Activated B cell treated with CpG ODN at 0.5 μM for 24 hours (primary cell): Measurements from ENCODE around the gene GARNL3. TPM values are rescaled to one million over a fixed set of nuclear protein-coding genes. Genes with fewer than 3 reads are reported as not detected.

Experiments
- ATAC-seq: fragments of 200-7000 bp; cut with Tn5 transposase; one replicate; pipeline ENCODE4 v1.10.0; 2021; ENCODE audit warnings: low read depth, mild to moderate bottlenecking, moderate library complexity
- CTCF ChIA-PET: fragments of 350-600 bp; sonication (Branson Sonifier 250); formaldehyde crosslinking; loops from one replicate; lab custom pipeline; 2021; ENCODE audit warnings: antibody characterized with exemption; lab: Charles Lee
- POLR2A ChIA-PET: fragments of 350-600 bp; sonication (Branson Sonifier 250); formaldehyde crosslinking; loops from one replicate; lab custom pipeline; 2021; ENCODE audit warnings: antibody characterized with exemption; lab: Charles Lee
- DNase-seq: peaks from one replicate; pipeline ENCODE4 v3.0.0; 2022
- H3K27ac Mint-ChIP-seq: one replicate; pipeline ENCODE4 v1.8.0; 2020; ENCODE audit warnings: mixed read lengths
- H3K27me3 Mint-ChIP-seq: one replicate; pipeline ENCODE4 v1.8.0; 2021; ENCODE audit warnings: mixed read lengths
- H3K36me3 Mint-ChIP-seq: one replicate; pipeline ENCODE4 v1.8.0; 2021; ENCODE audit warnings: low read depth, mixed read lengths
- H3K4me1 Mint-ChIP-seq: one replicate; pipeline ENCODE4 v1.8.0; 2021; ENCODE audit warnings: mixed read lengths
- H3K4me3 Mint-ChIP-seq: one replicate; pipeline ENCODE4 v1.8.0; 2020; ENCODE audit warnings: mild to moderate bottlenecking, mixed read lengths
- H3K9me3 Mint-ChIP-seq: one replicate; pipeline ENCODE4 v1.8.0; 2020; ENCODE audit warnings: mixed read lengths
- intact Hi-C: fragments of 100-400 bp; cut with micrococcal nuclease; formaldehyde crosslinking; loops from one replicate; pipeline ENCODE4 v1.15.1; 2024
- total RNA-seq: library from RNA; stranded (reverse); gene quantifications from 2 replicates; pipeline ENCODE4 v1.2.3, GENCODE V29; 2022
- TF ChIP-seq, protein P1 (sequence below): fragments of 200-600 bp; IDR thresholded peaks from one replicate; pipeline ENCODE4 v1.8.0; 2022; ENCODE audit warnings: antibody characterized with exemption, mild to moderate bottlenecking

Gene GARNL3
- total RNA-seq, 1 donor from 2014 or later: 10.4 TPM

- TF ChIP-seq, protein P1, sequence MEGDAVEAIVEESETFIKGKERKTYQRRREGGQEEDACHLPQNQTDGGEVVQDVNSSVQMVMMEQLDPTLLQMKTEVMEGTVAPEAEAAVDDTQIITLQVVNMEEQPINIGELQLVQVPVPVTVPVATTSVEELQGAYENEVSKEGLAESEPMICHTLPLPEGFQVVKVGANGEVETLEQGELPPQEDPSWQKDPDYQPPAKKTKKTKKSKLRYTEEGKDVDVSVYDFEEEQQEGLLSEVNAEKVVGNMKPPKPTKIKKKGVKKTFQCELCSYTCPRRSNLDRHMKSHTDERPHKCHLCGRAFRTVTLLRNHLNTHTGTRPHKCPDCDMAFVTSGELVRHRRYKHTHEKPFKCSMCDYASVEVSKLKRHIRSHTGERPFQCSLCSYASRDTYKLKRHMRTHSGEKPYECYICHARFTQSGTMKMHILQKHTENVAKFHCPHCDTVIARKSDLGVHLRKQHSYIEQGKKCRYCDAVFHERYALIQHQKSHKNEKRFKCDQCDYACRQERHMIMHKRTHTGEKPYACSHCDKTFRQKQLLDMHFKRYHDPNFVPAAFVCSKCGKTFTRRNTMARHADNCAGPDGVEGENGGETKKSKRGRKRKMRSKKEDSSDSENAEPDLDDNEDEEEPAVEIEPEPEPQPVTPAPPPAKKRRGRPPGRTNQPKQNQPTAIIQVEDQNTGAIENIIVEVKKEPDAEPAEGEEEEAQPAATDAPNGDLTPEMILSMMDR: no peak
- Mint-ChIP-seq H3K27ac (no peak overlapping the region), H3K4me3 (no peak overlapping the region), H3K4me1 (no peaks in the 10 kb centered on the region), H3K36me3 (no peaks in the 10 kb centered on the region), H3K27me3 (no peaks in the 10 kb centered on the region), H3K9me3 (no peaks in the 10 kb centered on the region)
- POLR2A ChIA-PET: no interaction called here
- intact Hi-C loops: no loop called here
- no peak for ATAC-seq
- CTCF ChIA-PET: no interaction called here
- DNase-seq: no peak
Observed at GRCh38 chr9:127336506-127337352, 72.2 kb downstream of the GARNL3 start.

GRCh38 chr9:127340721-127341120, 76.1 kb downstream of the GARNL3 start:
- CTCF ChIA-PET: no interaction called here
- POLR2A ChIA-PET: no interaction called here
- Mint-ChIP-seq H3K9me3 (no peaks in the 10 kb centered on the region), H3K4me1 (no peaks in the 10 kb centered on the region), H3K27ac (no peak overlapping the region), H3K36me3 (no peaks in the 10 kb centered on the region), H3K4me3 (no peak overlapping the region), H3K27me3 (no peaks in the 10 kb centered on the region)
- intact Hi-C loops: no loop called here
- DNase-seq: no peak
- no peak for ATAC-seq
- TF ChIP-seq, protein P1: no peak

- Mint-ChIP-seq H3K4me1 (no peaks in the 10 kb centered on the region), H3K36me3 (no peaks in the 10 kb centered on the region), H3K4me3 (no peak overlapping the region), H3K27me3 (no peaks in the 10 kb centered on the region), H3K9me3 (no peaks in the 10 kb centered on the region), H3K27ac (no peak overlapping the region)
- no peak for DNase-seq
- ATAC-seq: no peak
- TF ChIP-seq, protein P1: no peak
- POLR2A ChIA-PET: no interaction called here
- CTCF ChIA-PET: no interaction called here
- intact Hi-C loops: no loop called here
Observed at GRCh38 chr9:127341152-127341551, 76.6 kb downstream of the GARNL3 start.

DNA sequence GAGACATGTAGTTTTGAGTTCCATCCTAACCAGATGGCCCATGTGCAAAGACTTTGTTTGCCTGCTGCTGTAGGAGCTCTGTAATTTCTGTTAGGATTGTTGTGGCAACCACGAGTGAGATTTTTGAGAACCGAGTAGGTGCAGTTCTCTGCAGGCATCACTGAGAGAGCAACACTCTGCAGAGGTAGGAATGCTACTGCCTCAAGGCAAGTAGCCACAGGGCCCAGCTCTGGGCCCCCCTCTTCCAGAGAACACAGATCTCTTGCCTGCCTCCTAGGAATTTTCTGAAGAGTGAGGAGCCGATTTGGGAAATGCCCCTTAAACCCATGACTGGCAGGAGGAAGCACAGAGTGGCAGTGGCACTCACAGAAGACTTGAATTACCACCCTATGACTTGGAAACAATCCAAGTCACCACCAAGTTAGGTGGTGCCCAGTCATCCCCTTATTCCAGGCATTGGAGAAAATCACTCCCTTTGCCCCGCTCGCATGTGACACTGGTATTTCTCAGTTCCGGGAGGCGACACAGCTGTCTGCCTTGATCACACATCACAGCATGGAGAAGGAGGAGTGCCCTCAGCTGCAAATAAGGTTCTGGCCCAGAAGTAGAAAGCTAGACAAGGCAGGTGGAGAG, 79.9 kb downstream of the GARNL3 start:
- ATAC-seq: no peak
- Mint-ChIP-seq H3K27ac (no peak overlapping the region), H3K27me3 (no peaks in the 10 kb centered on the region), H3K9me3 (no peaks in the 10 kb centered on the region), H3K4me1 (no peaks in the 10 kb centered on the region), H3K4me3 (no peak overlapping the region), H3K36me3 (no peaks in the 10 kb centered on the region)
- TF ChIP-seq, protein P1: no peak
- POLR2A ChIA-PET: no interaction called here
- intact Hi-C loops: no loop called here
- DNase-seq: no peak
- CTCF ChIA-PET: interaction anchor here (0.7 kb wide), 1 partner anchor 130 kb away, joined by 4 read pairs; no protein-coding TSS in a partner anchor

DNA sequence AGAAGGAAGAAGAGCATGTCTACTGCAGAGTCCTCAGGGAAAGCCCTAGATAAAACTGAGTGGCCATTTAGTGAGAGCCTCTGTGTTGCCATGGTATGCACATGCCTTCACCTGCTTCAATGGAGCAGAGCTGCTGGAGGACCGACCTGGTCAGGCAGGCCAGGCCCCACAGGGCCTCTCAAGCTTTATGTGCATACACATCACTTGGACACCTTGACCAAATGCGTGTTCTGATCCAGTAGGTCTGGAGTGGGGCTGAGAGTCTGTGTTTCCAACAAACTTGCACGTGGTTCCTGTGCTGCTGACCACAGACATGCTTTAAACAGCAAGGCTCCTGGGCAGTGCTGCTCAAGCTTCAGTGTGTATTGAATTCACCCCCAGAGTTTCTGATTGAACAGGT, 81.0 kb downstream of the GARNL3 start:
- DNase-seq: no peak
- H3K4me1 Mint-ChIP-seq: no peaks in the 10 kb centered on the region

More for the DNA sequence above, 81.0 kb downstream of the GARNL3 start:
- Mint-ChIP-seq H3K36me3 (no peaks in the 10 kb centered on the region), H3K9me3 (no peaks in the 10 kb centered on the region), H3K4me3 (no peak overlapping the region), H3K27ac (no peak overlapping the region), H3K27me3 (no peaks in the 10 kb centered on the region)
- CTCF ChIA-PET: interaction anchor here (0.7 to 1.4 kb wide), 2 partner anchors 131 kb away, joined by 4 to 6 read pairs; no protein-coding TSS in a partner anchor
- intact Hi-C loops: loop anchor here (5.0 kb wide), 1 partner anchor 403 kb away; no protein-coding TSS in a partner anchor
- TF ChIP-seq, protein P1: no peak
- no peak for ATAC-seq
- POLR2A ChIA-PET: no interaction called here
